Neural cell (in vitro differentiated cells): Measurements from ENCODE around the gene SPTSSA.

Source experiments
- CTCF ChIP-seq: fragments of 450-650 bp; IDR thresholded peaks from 2 replicates; pipeline ENCODE4 v1.5.1; 2014; ENCODE audit warnings: antibody characterized with exemption, mild to moderate bottlenecking, moderate library complexity; ENCODE audit not compliant: poor library complexity, severe bottlenecking
- EP300 ChIP-seq: fragments of 450-650 bp; conservative IDR thresholded peaks from 2 replicates; pipeline ENCODE4 v1.6.1; 2014; ENCODE audit warnings: antibody characterized with exemption, mild to moderate bottlenecking, moderate library complexity; ENCODE audit not compliant: poor library complexity, severe bottlenecking
- EZH2 ChIP-seq: fragments of 200-600, 300-800 bp; shearing (Covaris generic), sonication (generic); IDR thresholded peaks from 2 replicates; pipeline ENCODE4 v1.6.1; 2014; ENCODE audit warnings: antibody characterized with exemption, low read length, borderline replicate concordance, mild to moderate bottlenecking; ENCODE audit not compliant: insufficient read depth, poor library complexity, severe bottlenecking
- MXI1 ChIP-seq: fragments of 450-650 bp; conservative IDR thresholded peaks from 2 replicates; pipeline ENCODE4 v1.6.1; 2014; ENCODE audit warnings: antibody characterized with exemption, mild to moderate bottlenecking; ENCODE audit not compliant: poor library complexity, severe bottlenecking
- POLR2AphosphoS5 ChIP-seq: IDR thresholded peaks from 2 replicates; pipeline ENCODE4 v1.6.1; 2012
- RAD21 ChIP-seq: fragments of 450-650 bp; conservative IDR thresholded peaks from 2 replicates; pipeline ENCODE4 v1.6.1; 2014; ENCODE audit warnings: antibody characterized with exemption, mild to moderate bottlenecking, moderate library complexity
- TAF1 ChIP-seq: IDR thresholded peaks from 2 replicates; pipeline ENCODE4 v1.6.1; 2012; ENCODE audit warnings: low read depth

- TF ChIP-seq TAF1, result no peak
- TF ChIP-seq CTCF, result no peak
- TF ChIP-seq EZH2, result no peak
- no peak for TF ChIP-seq POLR2AphosphoS5
- TF ChIP-seq EP300, result no peak
- no peak for TF ChIP-seq MXI1
- no peak for TF ChIP-seq RAD21
Observed at GRCh38 chr14:34507884-34508283, 45.8 kb upstream of the SPTSSA start.
